ENCODE results near the gene ITPRIPL2. TPM values are rescaled to one million over a fixed set of nuclear protein-coding genes. Genes with fewer than 3 reads are reported as not detected.

Gene ITPRIPL2
- total and polyA plus RNA-seq, 2 of the 13 experiments (the other 11 are each of a cell fraction or from before 2014, with no cell fraction given) = 5.9 to 12.6 TPM

DNA sequence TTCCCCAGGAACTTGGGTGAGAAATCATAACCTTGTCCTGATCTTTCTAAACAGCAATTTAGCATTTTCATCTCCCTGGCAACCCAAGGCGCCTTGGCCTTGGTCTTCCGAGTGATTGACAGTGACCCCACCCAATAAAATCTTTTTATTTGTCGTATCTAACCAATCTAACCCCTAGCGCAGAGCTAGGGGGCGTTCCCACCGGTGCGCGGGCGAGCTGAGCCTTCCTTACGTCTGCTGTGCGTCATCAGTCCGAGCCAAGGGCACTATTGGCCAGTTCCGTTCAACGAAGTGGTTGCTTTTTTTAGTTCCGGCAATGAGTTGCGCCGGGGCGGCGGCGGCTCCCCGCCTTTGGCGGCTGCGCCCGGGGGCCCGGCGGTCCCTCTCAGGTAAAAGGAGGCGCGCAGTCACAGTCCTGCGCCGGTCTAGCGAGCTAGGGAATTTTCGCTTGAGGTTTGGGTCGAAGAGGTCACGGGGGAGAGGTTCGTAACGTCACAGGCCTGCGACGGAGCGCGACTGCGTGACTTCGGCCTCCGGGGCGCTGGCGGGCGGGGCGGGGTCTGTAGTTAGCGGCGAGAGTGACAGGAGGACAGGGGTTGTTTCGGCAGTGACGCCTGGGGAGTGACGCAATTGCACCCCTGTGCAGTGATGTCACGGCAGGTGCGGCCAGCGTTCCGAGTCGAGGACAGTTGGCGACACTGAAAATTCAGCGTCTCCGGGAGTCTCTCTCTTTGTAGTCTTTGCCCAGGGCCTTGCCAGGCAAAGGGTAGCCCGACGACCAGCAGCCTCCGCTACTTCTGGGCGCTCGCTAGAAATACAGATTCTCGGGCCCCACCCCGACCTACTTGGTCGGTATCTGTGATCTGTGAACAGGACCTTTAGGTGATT is 46.2 kb upstream of the ITPRIPL2 start, which contains the start of gene COQ7 (continued):
- TF ChIP-seq SMAD3 (CRISPR knock-in tag; IDR thresholded peaks at IDR 0.05) (peak; percentile 81), HNF4G (IDR thresholded peaks at IDR 0.05; ENCODE audit: borderline replicate concordance, low read depth, low read length) (no peak), HNF4G (CRISPR knock-in tag; IDR thresholded peaks at IDR 0.05; ENCODE audit: borderline replicate concordance, low read depth) (peak; percentile 38; the same call in 1 of the 2 replicates), KLF12 (CRISPR knock-in tag; IDR thresholded peaks at IDR 0.05; ENCODE audit: borderline replicate concordance) (peak; percentile 98), ZNF564 (CRISPR knock-in tag; IDR thresholded peaks at IDR 0.05) (peak; percentile 73; the same call in 1 of the 2 replicates), ZNF746 (CRISPR knock-in tag; IDR thresholded peaks at IDR 0.05) (peak; percentile 69; the same call in 1 of the 2 replicates), ZNF589 (CRISPR knock-in tag; conservative IDR thresholded peaks at IDR 0.05) (peak; percentile 71; the same call in 1 of the 2 replicates), ELF1 (CRISPR knock-in tag; IDR thresholded peaks at IDR 0.05) (peak; percentile 82), GABPB1 (CRISPR knock-in tag; IDR thresholded peaks at IDR 0.05) (peak; percentile 95), CBFB (CRISPR knock-in tag; IDR thresholded peaks at IDR 0.05) (peak; percentile 87; the same call in 1 of the 2 replicates), KMT2A (CRISPR knock-in tag; IDR thresholded peaks at IDR 0.05) (peak; percentile 83), ZNF543 (CRISPR knock-in tag; IDR thresholded peaks at IDR 0.05) (0 out of 2 replicates have a peak, but pooled peaks have one; percentile 27), HNRNPLL (IDR thresholded peaks at IDR 0.05; ENCODE audit: low read depth, low read length, poor library complexity, severe bottlenecking) (peak; percentile 88), KLF9 (CRISPR knock-in tag; IDR thresholded peaks at IDR 0.05; ENCODE audit: low read depth) (no peak; the same call in 1 of the 2 replicates), ZNF660 (CRISPR knock-in tag; IDR thresholded peaks at IDR 0.05; ENCODE audit: borderline replicate concordance, low read depth) (no peak), ZNF136 (CRISPR knock-in tag; IDR thresholded peaks at IDR 0.05; ENCODE audit: low read depth) (peak; percentile 9; the same call in 1 of the 2 replicates), KAT7 (CRISPR knock-in tag; IDR thresholded peaks at IDR 0.05; ENCODE audit: borderline replicate concordance) (peak; percentile 88; the same call in 1 of the 2 replicates), HNRNPUL1 (IDR thresholded peaks at IDR 0.05; ENCODE audit: low read depth, low read length) (no peak), NR2C2 (CRISPR knock-in tag; IDR thresholded peaks at IDR 0.05; ENCODE audit: borderline replicate concordance) (peak; percentile 98), CC2D1A (CRISPR knock-in tag; IDR thresholded peaks at IDR 0.05) (no peak; the same call in 1 of the 2 replicates), XBP1 (CRISPR knock-in tag; IDR thresholded peaks at IDR 0.05) (no peak; the same call in 1 of the 2 replicates), STAT5B (CRISPR knock-in tag; IDR thresholded peaks at IDR 0.05) (peak; percentile 74), NR2F1 (CRISPR knock-in tag; IDR thresholded peaks at IDR 0.05) (peak; percentile 75 to 99; a peak in 3 of 4 replicates)
- TF ChIP-seq, protein P1, sequence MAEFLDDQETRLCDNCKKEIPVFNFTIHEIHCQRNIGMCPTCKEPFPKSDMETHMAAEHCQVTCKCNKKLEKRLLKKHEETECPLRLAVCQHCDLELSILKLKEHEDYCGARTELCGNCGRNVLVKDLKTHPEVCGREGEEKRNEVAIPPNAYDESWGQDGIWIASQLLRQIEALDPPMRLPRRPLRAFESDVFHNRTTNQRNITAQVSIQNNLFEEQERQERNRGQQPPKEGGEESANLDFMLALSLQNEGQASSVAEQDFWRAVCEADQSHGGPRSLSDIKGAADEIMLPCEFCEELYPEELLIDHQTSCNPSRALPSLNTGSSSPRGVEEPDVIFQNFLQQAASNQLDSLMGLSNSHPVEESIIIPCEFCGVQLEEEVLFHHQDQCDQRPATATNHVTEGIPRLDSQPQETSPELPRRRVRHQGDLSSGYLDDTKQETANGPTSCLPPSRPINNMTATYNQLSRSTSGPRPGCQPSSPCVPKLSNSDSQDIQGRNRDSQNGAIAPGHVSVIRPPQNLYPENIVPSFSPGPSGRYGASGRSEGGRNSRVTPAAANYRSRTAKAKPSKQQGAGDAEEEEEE (CRISPR knock-in tag; IDR thresholded peaks at IDR 0.05; ENCODE audit: borderline replicate concordance) = peak; percentile 91; the same call in 1 of the 2 replicates
- TF ChIP-seq, protein P2, sequence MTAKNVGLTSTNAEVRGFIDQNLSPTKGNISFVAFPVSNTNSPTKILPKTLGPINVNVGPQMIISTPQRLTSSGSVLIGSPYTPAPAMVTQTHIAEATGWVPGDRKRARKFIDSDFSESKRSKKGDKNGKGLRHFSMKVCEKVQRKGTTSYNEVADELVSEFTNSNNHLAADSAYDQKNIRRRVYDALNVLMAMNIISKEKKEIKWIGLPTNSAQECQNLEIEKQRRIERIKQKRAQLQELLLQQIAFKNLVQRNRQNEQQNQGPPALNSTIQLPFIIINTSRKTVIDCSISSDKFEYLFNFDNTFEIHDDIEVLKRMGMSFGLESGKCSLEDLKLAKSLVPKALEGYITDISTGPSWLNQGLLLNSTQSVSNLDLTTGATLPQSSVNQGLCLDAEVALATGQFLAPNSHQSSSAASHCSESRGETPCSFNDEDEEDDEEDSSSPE (CRISPR knock-in tag; IDR thresholded peaks at IDR 0.05) = peak; percentile 93
- TF ChIP-seq, protein P3, sequence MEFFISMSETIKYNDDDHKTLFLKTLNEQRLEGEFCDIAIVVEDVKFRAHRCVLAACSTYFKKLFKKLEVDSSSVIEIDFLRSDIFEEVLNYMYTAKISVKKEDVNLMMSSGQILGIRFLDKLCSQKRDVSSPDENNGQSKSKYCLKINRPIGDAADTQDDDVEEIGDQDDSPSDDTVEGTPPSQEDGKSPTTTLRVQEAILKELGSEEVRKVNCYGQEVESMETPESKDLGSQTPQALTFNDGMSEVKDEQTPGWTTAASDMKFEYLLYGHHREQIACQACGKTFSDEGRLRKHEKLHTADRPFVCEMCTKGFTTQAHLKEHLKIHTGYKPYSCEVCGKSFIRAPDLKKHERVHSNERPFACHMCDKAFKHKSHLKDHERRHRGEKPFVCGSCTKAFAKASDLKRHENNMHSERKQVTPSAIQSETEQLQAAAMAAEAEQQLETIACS (CRISPR knock-in tag; IDR thresholded peaks at IDR 0.05) = peak; percentile 58

All from HepG2 (cell line).